ENCODE results near the gene HNRNPH3.

HNRNPH3 gene

GRCh38 chr10:68333058-68333395 lies 1.2 kb downstream of the HNRNPH3 start:
- peak overlapping the region; percentile 89 for H3K4me3 ChIP-seq (ENCODE audit: low read depth in 1 of 2, low read length in 2 of 2)
- H3K36me3 ChIP-seq (ENCODE audit: control insufficient read depth in 1 of 2, insufficient read depth in 2 of 2, low read length in 2 of 2), result peaks cover 0 to 28% of the 10 kb centered on the region in 2 donors
- H3K4me1 ChIP-seq (ENCODE audit: control insufficient read depth in 1 of 2, insufficient read depth in 2 of 2, low read length in 2 of 2), result peaks cover 28 to 52% of the 10 kb centered on the region in 2 donors
- no peaks in the 10 kb centered on the region for H3K27me3 ChIP-seq (ENCODE audit: low read depth, low read length)
- H3K27ac ChIP-seq (ENCODE audit: low read length), result peak overlapping the region; percentile 98
- H3K9me3 ChIP-seq (ENCODE audit: control insufficient read depth in 1 of 2, low read length in 2 of 2), result no peaks in the 10 kb centered on the region

- H3K4me3 ChIP-seq (ENCODE audit: low read depth in 1 of 2, low read length in 2 of 2), result peak overlapping the region; percentile 89
- no peaks in the 10 kb centered on the region for H3K9me3 ChIP-seq (ENCODE audit: control insufficient read depth in 1 of 2, low read length in 2 of 2)
- H3K27ac ChIP-seq (ENCODE audit: low read length), result peak overlapping the region; percentile 98
- peaks cover 27 to 52% of the 10 kb centered on the region in 2 donors for H3K4me1 ChIP-seq (ENCODE audit: control insufficient read depth in 1 of 2, insufficient read depth in 2 of 2, low read length in 2 of 2)
- H3K27me3 ChIP-seq (ENCODE audit: low read depth, low read length), result no peaks in the 10 kb centered on the region
- H3K36me3 ChIP-seq (ENCODE audit: control insufficient read depth in 1 of 2, insufficient read depth in 2 of 2, low read length in 2 of 2), result peaks cover 5 to 34% of the 10 kb centered on the region in 2 donors
Observed at GRCh38 chr10:68333440-68334431, 1.9 kb downstream of the HNRNPH3 start.

GRCh38 chr10:68334672-68335467 lies 3.0 kb downstream of the HNRNPH3 start:
- Histone ChIP-seq H3K4me1 (ENCODE audit: control insufficient read depth in 1 of 2, insufficient read depth in 2 of 2, low read length in 2 of 2) (peaks cover 19 to 47% of the 10 kb centered on the region in 2 donors), H3K27ac (ENCODE audit: low read length) (no peak overlapping the region), H3K4me3 (ENCODE audit: low read depth in 1 of 2, low read length in 2 of 2) (peak overlapping the region; percentile 89), H3K36me3 (ENCODE audit: control insufficient read depth in 1 of 2, insufficient read depth in 2 of 2, low read length in 2 of 2) (peaks cover 16 to 45% of the 10 kb centered on the region in 2 donors), H3K27me3 (ENCODE audit: low read depth, low read length) (no peaks in the 10 kb centered on the region), H3K9me3 (ENCODE audit: control insufficient read depth in 1 of 2, low read length in 2 of 2) (no peaks in the 10 kb centered on the region)

GRCh38 chr10:68336754-68337351 lies 5.0 kb downstream of the HNRNPH3 start:
- Histone ChIP-seq H3K27me3 (ENCODE audit: low read depth, low read length) (no peaks in the 10 kb centered on the region), H3K4me1 (ENCODE audit: control insufficient read depth in 1 of 2, insufficient read depth in 2 of 2, low read length in 2 of 2) (peaks cover 18 to 42% of the 10 kb centered on the region in 2 donors), H3K27ac (ENCODE audit: low read length) (no peak overlapping the region), H3K36me3 (ENCODE audit: control insufficient read depth in 1 of 2, insufficient read depth in 2 of 2, low read length in 2 of 2) (peaks cover 36 to 57% of the 10 kb centered on the region in 2 donors), H3K9me3 (ENCODE audit: control insufficient read depth in 1 of 2, low read length in 2 of 2) (no peaks in the 10 kb centered on the region), H3K4me3 (ENCODE audit: low read depth in 1 of 2, low read length in 2 of 2) (peak overlapping the region; percentile 0 to 89)

- H3K27me3 ChIP-seq (ENCODE audit: low read depth, low read length), result no peaks in the 10 kb centered on the region
- H3K9me3 ChIP-seq (ENCODE audit: control insufficient read depth in 1 of 2, low read length in 2 of 2), result no peaks in the 10 kb centered on the region
- no peak overlapping the region for H3K27ac ChIP-seq (ENCODE audit: low read length)
- H3K36me3 ChIP-seq (ENCODE audit: control insufficient read depth in 1 of 2, insufficient read depth in 2 of 2, low read length in 2 of 2), result peaks cover 68% of the 10 kb centered on the region in 2 donors
- H3K4me1 ChIP-seq (ENCODE audit: control insufficient read depth in 1 of 2, insufficient read depth in 2 of 2, low read length in 2 of 2), result peaks cover 16 to 28% of the 10 kb centered on the region in 2 donors
- no peak overlapping the region for H3K4me3 ChIP-seq (ENCODE audit: low read depth in 1 of 2, low read length in 2 of 2)
Observed at GRCh38 chr10:68340358-68341080, 8.7 kb downstream of the HNRNPH3 start.

- Histone ChIP-seq H3K36me3 (ENCODE audit: control insufficient read depth in 1 of 2, insufficient read depth in 2 of 2, low read length in 2 of 2) (peaks cover 68 to 79% of the 10 kb centered on the region in 2 donors), H3K9me3 (ENCODE audit: control insufficient read depth in 1 of 2, low read length in 2 of 2) (no peaks in the 10 kb centered on the region), H3K4me1 (ENCODE audit: control insufficient read depth in 1 of 2, insufficient read depth in 2 of 2, low read length in 2 of 2) (peaks cover 0 to 5% of the 10 kb centered on the region in 2 donors), H3K4me3 (ENCODE audit: low read depth in 1 of 2, low read length in 2 of 2) (no peak overlapping the region), H3K27me3 (ENCODE audit: low read depth, low read length) (no peaks in the 10 kb centered on the region), H3K27ac (ENCODE audit: low read length) (no peak overlapping the region)
Observed at GRCh38 chr10:68342909-68343516, 11.1 kb downstream of the HNRNPH3 start.

GRCh38 chr10:68345621-68346020 lies 13.8 kb downstream of the HNRNPH3 start:
- Histone ChIP-seq H3K9me3 (ENCODE audit: control insufficient read depth in 1 of 2, low read length in 2 of 2) (no peaks in the 10 kb centered on the region), H3K36me3 (ENCODE audit: control insufficient read depth in 1 of 2, insufficient read depth in 2 of 2, low read length in 2 of 2) (peaks cover 45 to 56% of the 10 kb centered on the region in 2 donors), H3K27me3 (ENCODE audit: low read depth, low read length) (no peaks in the 10 kb centered on the region), H3K4me1 (ENCODE audit: control insufficient read depth in 1 of 2, insufficient read depth in 2 of 2, low read length in 2 of 2) (no peaks in the 10 kb centered on the region), H3K27ac (ENCODE audit: low read length) (no peak overlapping the region), H3K4me3 (ENCODE audit: low read depth in 1 of 2, low read length in 2 of 2) (no peak overlapping the region)

GRCh38 chr10:68346774-68347173 lies 14.9 kb downstream of the HNRNPH3 start:
- H3K4me1 ChIP-seq (ENCODE audit: control insufficient read depth in 1 of 2, insufficient read depth in 2 of 2, low read length in 2 of 2), result no peaks in the 10 kb centered on the region
- peaks cover 33 to 48% of the 10 kb centered on the region in 2 donors for H3K36me3 ChIP-seq (ENCODE audit: control insufficient read depth in 1 of 2, insufficient read depth in 2 of 2, low read length in 2 of 2)
- H3K27me3 ChIP-seq (ENCODE audit: low read depth, low read length), result no peaks in the 10 kb centered on the region
- no peak overlapping the region for H3K27ac ChIP-seq (ENCODE audit: low read length)
- H3K9me3 ChIP-seq (ENCODE audit: control insufficient read depth in 1 of 2, low read length in 2 of 2), result no peaks in the 10 kb centered on the region
- H3K4me3 ChIP-seq (ENCODE audit: low read depth in 1 of 2, low read length in 2 of 2), result no peak overlapping the region

GRCh38 chr10:68348265-68348741 lies 16.4 kb downstream of the HNRNPH3 start:
- H3K36me3 ChIP-seq (ENCODE audit: control insufficient read depth in 1 of 2, insufficient read depth in 2 of 2, low read length in 2 of 2), result peaks cover 22 to 46% of the 10 kb centered on the region in 2 donors
- H3K27me3 ChIP-seq (ENCODE audit: low read depth, low read length), result no peaks in the 10 kb centered on the region
- no peaks in the 10 kb centered on the region for H3K4me1 ChIP-seq (ENCODE audit: control insufficient read depth in 1 of 2, insufficient read depth in 2 of 2, low read length in 2 of 2)
- no peak overlapping the region for H3K4me3 ChIP-seq (ENCODE audit: low read depth in 1 of 2, low read length in 2 of 2)
- H3K9me3 ChIP-seq (ENCODE audit: control insufficient read depth in 1 of 2, low read length in 2 of 2), result no peaks in the 10 kb centered on the region
- H3K27ac ChIP-seq (ENCODE audit: low read length), result no peak overlapping the region

- Histone ChIP-seq H3K36me3 (ENCODE audit: control insufficient read depth in 1 of 2, insufficient read depth in 2 of 2, low read length in 2 of 2) (peaks cover 10 to 45% of the 10 kb centered on the region in 2 donors), H3K4me1 (ENCODE audit: control insufficient read depth in 1 of 2, insufficient read depth in 2 of 2, low read length in 2 of 2) (no peaks in the 10 kb centered on the region), H3K9me3 (ENCODE audit: control insufficient read depth in 1 of 2, low read length in 2 of 2) (no peaks in the 10 kb centered on the region), H3K27me3 (ENCODE audit: low read depth, low read length) (no peaks in the 10 kb centered on the region), H3K4me3 (ENCODE audit: low read depth in 1 of 2, low read length in 2 of 2) (no peak overlapping the region), H3K27ac (ENCODE audit: low read length) (no peak overlapping the region)
Observed at GRCh38 chr10:68353537-68353936, 21.7 kb downstream of the HNRNPH3 start.

Measured in muscle layer of duodenum (tissue), 2 donors.